ENCODE data around the gene TNFRSF8. TPM values are rescaled to one million over a fixed set of nuclear protein-coding genes. Genes with fewer than 3 reads are reported as not detected.

The TNFRSF8 gene
- total RNA-seq, 2 experiments from 2014 or later, result 0.14 TPM; not detected in 1

- no peaks in the 10 kb centered on the region for H3K4me1 Mint-ChIP-seq (ENCODE audit: low read depth)
- POLR2A ChIA-PET, result no interaction called here
- H3K4me3 Mint-ChIP-seq, result no peak overlapping the region
- H3K27me3 Mint-ChIP-seq, result no peaks in the 10 kb centered on the region
- intact Hi-C loops (cut with DNase I, micrococcal nuclease), result no loop called here
- Histone ChIP-seq H3K36me3 (ENCODE audit: insufficient read depth, low read length) (peaks cover 10% of the 10 kb centered on the region), H3K4me3 (ENCODE audit: low read length) (no peak overlapping the region), H3K9me3 (ENCODE audit: control insufficient read depth in 1 of 2, insufficient read depth in 1 of 2, low read length in 2 of 2) (no peaks in the 10 kb centered on the region), H3K27ac (ENCODE audit: low read depth in 1 of 2, low read length in 2 of 2) (no peak overlapping the region), H3K4me1 (ENCODE audit: insufficient read depth, low read length) (no peaks in the 10 kb centered on the region), H3K27me3 (ENCODE audit: control insufficient read depth in 1 of 2, insufficient read depth in 2 of 2, low read length in 2 of 2) (no peaks in the 10 kb centered on the region)
- no peak for DNase-seq
- TF ChIP-seq, protein P1, sequence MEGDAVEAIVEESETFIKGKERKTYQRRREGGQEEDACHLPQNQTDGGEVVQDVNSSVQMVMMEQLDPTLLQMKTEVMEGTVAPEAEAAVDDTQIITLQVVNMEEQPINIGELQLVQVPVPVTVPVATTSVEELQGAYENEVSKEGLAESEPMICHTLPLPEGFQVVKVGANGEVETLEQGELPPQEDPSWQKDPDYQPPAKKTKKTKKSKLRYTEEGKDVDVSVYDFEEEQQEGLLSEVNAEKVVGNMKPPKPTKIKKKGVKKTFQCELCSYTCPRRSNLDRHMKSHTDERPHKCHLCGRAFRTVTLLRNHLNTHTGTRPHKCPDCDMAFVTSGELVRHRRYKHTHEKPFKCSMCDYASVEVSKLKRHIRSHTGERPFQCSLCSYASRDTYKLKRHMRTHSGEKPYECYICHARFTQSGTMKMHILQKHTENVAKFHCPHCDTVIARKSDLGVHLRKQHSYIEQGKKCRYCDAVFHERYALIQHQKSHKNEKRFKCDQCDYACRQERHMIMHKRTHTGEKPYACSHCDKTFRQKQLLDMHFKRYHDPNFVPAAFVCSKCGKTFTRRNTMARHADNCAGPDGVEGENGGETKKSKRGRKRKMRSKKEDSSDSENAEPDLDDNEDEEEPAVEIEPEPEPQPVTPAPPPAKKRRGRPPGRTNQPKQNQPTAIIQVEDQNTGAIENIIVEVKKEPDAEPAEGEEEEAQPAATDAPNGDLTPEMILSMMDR (IDR thresholded peaks at IDR 0.05), result no peak
- peaks cover 14% of the 10 kb centered on the region for H3K36me3 Mint-ChIP-seq (ENCODE audit: low read depth)
- ATAC-seq (ENCODE audit: poor library complexity), result no peak
- H3K27ac Mint-ChIP-seq, result no peak overlapping the region
- no peaks in the 10 kb centered on the region for H3K9me3 Mint-ChIP-seq
- CTCF ChIA-PET, result interaction anchor here (0.6 kb wide), 2 partner anchors 246 to 1242 kb away, joined by 3 to 4 read pairs; no protein-coding TSS in a partner anchor
These were observed 28.7 kb upstream of the TNFRSF8 start for GRCh38 chr1:12034381-12034801.

GRCh38 chr1:12035312-12035711, 27.8 kb upstream of the TNFRSF8 start:
- Mint-ChIP-seq H3K4me3 (no peak overlapping the region), H3K9me3 (no peaks in the 10 kb centered on the region)
- CTCF ChIA-PET, result interaction anchor here (0.7 kb wide), 1 partner anchor 200 kb away, joined by 3 read pairs; no protein-coding TSS in a partner anchor

DNA sequence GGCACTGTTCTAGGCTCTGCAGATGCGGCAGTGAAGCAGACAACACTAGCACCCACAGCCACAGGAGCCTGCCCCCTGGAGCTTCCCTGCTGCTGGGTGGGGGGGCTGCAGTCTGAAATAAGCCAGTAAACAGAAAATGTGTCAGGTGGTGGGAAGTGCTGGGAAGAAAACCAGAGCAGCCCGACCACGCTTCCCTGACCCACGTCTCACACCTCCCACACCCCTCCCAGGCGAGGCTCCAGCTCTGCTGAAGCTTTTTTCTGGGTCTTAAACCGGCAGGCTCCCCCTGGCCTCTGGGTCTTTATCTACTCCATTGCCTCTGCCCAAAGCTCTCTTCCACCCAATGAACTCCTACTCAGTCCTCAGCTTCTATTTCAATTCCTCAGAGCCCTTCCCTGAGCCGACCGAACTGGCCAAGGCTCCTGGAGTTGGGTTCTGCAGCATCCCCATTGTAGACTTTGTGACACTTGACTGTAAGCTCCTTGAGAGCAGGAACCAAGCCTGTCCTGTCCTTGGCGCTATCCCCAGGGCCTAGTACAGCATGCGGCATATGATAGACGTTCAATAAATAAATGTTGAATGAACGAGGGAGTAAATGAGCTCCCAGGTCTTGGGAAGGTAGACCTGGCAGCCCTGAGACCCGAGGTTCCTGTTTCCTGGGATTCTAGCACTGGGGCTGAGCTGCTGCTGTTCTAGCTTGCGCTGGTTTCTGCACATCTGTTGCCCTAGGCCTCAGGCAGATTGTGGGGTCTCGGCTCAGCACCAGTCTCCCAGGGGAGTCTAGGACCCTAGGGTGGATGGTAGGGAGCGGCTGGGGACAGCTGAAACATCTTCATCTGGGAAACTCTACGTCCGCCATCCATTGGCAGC, 25.4 kb upstream of the TNFRSF8 start:
- no peak overlapping the region for H3K4me3 ChIP-seq (ENCODE audit: low read length)
- no peaks in the 10 kb centered on the region for H3K4me1 Mint-ChIP-seq (ENCODE audit: low read depth)
- no peaks in the 10 kb centered on the region for H3K36me3 Mint-ChIP-seq (ENCODE audit: low read depth)
- H3K27me3 ChIP-seq (ENCODE audit: control insufficient read depth in 1 of 2, insufficient read depth in 2 of 2, low read length in 2 of 2), result no peaks in the 10 kb centered on the region
- no peak overlapping the region for H3K4me3 Mint-ChIP-seq
- H3K27me3 Mint-ChIP-seq, result no peaks in the 10 kb centered on the region
- DNase-seq (no peak), ATAC-seq (ENCODE audit: poor library complexity) (no peak)
- intact Hi-C loops (cut with DNase I, micrococcal nuclease), result no loop called here
- no peaks in the 10 kb centered on the region for H3K9me3 ChIP-seq (ENCODE audit: control insufficient read depth in 1 of 2, insufficient read depth in 1 of 2, low read length in 2 of 2)
- ChIA-PET POLR2A (no interaction called here), CTCF (no interaction called here)
- H3K4me1 ChIP-seq (ENCODE audit: insufficient read depth, low read length), result no peaks in the 10 kb centered on the region
- TF ChIP-seq, protein P1 (IDR thresholded peaks at IDR 0.05), result no peak
- H3K27ac ChIP-seq (ENCODE audit: low read depth in 1 of 2, low read length in 2 of 2), result no peak overlapping the region
- H3K36me3 ChIP-seq (ENCODE audit: insufficient read depth, low read length), result no peaks in the 10 kb centered on the region
- H3K9me3 Mint-ChIP-seq, result no peaks in the 10 kb centered on the region
- H3K27ac Mint-ChIP-seq, result no peak overlapping the region

More at GRCh38 chr1:12035312-12035711, 27.8 kb upstream of the TNFRSF8 start:
- Histone ChIP-seq H3K4me1 (ENCODE audit: insufficient read depth, low read length) (no peaks in the 10 kb centered on the region), H3K27ac (ENCODE audit: low read depth in 1 of 2, low read length in 2 of 2) (no peak overlapping the region), H3K9me3 (ENCODE audit: control insufficient read depth in 1 of 2, insufficient read depth in 1 of 2, low read length in 2 of 2) (no peaks in the 10 kb centered on the region), H3K4me3 (ENCODE audit: low read length) (no peak overlapping the region), H3K36me3 (ENCODE audit: insufficient read depth, low read length) (peaks cover 1% of the 10 kb centered on the region), H3K27me3 (ENCODE audit: control insufficient read depth in 1 of 2, insufficient read depth in 2 of 2, low read length in 2 of 2) (no peaks in the 10 kb centered on the region)
- TF ChIP-seq, protein P1 (IDR thresholded peaks at IDR 0.05), result no peak
- no peak for DNase-seq
- Mint-ChIP-seq H3K27ac (no peak overlapping the region), H3K27me3 (no peaks in the 10 kb centered on the region), H3K36me3 (ENCODE audit: low read depth) (peaks cover 10% of the 10 kb centered on the region), H3K4me1 (ENCODE audit: low read depth) (no peaks in the 10 kb centered on the region)
- no peak for ATAC-seq (ENCODE audit: poor library complexity)
- intact Hi-C loops (cut with DNase I, micrococcal nuclease), result no loop called here
- POLR2A ChIA-PET, result no interaction called here

Measured in CD4-positive, alpha-beta T cell (primary cell).